Limb (tissue), 2 donors: ENCODE measurements around the gene PF4V1.

Source experiments
- DNase-seq, 2 donors: peaks; one replicate each; pipeline ENCODE4 v3.0.0-alpha.2; 2016; ENCODE audit errors: extremely low spot score in 2 of 2

Gene PF4V1

DNA sequence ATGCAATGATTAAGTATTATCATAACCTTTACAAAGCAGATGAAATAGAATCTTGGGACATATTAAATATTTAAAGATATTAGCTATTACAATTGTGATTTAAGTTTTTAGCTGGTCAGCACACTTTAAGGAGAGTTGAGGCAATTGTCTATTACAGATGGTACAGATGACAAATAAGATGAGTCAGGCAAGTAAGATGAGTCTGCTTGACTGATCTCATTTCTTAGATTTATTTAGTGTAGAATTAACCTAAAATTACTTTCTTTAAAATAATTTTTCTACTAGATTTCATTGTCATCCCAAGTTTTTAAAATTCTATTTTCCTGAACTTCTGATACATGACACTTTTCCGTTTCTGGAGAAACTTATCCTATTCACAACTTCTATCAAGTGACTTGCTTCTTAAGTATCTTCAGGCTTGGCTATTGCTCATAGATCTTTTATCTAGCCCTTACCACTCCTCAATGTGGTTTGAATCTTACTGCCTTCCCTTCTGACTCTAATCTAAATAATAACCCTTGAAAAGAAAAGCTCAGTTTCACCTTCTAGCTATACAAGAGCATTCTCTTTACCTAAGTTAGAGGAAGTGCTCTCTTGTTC, 49.0 kb downstream of the PF4V1 start:
- no peak for DNase-seq

DNA sequence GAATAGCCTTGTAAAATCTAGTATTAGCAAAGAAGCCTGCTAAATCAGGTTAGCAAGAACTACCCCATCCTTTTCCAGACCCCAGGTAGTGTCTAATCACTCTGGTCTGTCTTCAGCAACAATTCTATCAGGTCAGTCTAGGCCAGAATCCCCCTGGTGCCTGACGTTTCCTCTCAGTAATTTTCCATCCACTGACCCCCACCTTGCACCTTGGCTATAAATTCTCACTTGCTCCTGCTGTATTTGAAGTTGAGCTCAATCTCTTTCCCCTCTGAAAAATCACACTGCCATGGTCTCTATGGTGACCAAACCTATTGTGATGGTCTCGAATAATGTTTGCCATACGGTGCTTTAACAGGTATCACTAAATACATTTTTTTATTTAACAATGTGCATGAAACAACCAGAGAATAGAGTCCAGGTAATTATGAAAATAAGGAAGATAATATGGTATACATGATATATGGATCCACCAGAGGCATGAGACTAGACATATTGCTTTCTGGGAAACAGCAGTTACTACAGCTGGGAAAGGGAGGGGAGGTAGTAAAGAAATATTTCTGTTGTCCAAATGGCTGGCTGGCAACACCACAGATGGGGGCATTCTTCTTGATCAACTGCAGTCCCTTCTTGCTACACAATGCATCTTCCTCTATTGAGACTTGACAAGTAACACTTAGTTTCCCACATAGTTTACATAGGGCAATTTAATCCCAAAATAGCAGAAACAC, 49.9 kb downstream of the PF4V1 start:
- DNase-seq, result no peak
